Pons (tissue), 1 donor: Measurements from ENCODE around the gene ACADVL.

Experiments used
- DNase-seq: peaks from one replicate; pipeline ENCODE4 v3.0.0-alpha.2; 2016; ENCODE audit warnings: low spot score

ACADVL gene

GRCh38 chr17:7235693-7236665, 16.2 kb downstream of the ACADVL start:
- no peak for DNase-seq

- DNase-seq: peak; percentile 7
These were observed 17.1 kb downstream of the ACADVL start for GRCh38 chr17:7236808-7237207.

- DNase-seq: peak; percentile 14
These were observed 17.6 kb downstream of the ACADVL start for GRCh38 chr17:7237266-7237760.

- peak; percentile 51 for DNase-seq
These were observed 18.2 kb downstream of the ACADVL start for GRCh38 chr17:7237761-7238419.

- DNase-seq: peak; percentile 14
These were observed 18.8 kb downstream of the ACADVL start for GRCh38 chr17:7238420-7239090.

- peak; percentile 100 for DNase-seq
These were observed 19.6 kb downstream of the ACADVL start, which contains the start of gene PHF23 for GRCh38 chr17:7239091-7240027. TSS of gene PHF23 (minus strand) at chr17:7239457. CDS start at chr17:7239279, 178 bp downstream.

- peak; percentile 83 for DNase-seq
These were observed 20.6 kb downstream of the ACADVL start for GRCh38 chr17:7240375-7240774.

GRCh38 chr17:7241090-7241733, 21.5 kb downstream of the ACADVL start:
- peak; percentile 21 for DNase-seq

- DNase-seq: peak; percentile 94
These were observed 22.3 kb downstream of the ACADVL start, which contains the start of gene GABARAP for GRCh38 chr17:7241783-7242716. TSS of gene GABARAP (minus strand) at chr17:7242449. CDS start at chr17:7242330, 119 bp downstream.

GRCh38 chr17:7242717-7243452, 23.1 kb downstream of the ACADVL start:
- DNase-seq: peak; percentile 94

- no peak for DNase-seq
These were observed 23.7 kb downstream of the ACADVL start for GRCh38 chr17:7243453-7243729.

- DNase-seq: peak; percentile 19
These were observed 24.1 kb downstream of the ACADVL start for GRCh38 chr17:7243838-7244237.

- no peak for DNase-seq
These were observed 27.0 kb downstream of the ACADVL start for GRCh38 chr17:7246779-7247178.

GRCh38 chr17:7248796-7249195, 29.1 kb downstream of the ACADVL start:
- no peak for DNase-seq

GRCh38 chr17:7249214-7249613, 29.5 kb downstream of the ACADVL start:
- DNase-seq: no peak

GRCh38 chr17:7249830-7250229, 30.1 kb downstream of the ACADVL start:
- no peak for DNase-seq

- no peak for DNase-seq
These were observed 31.2 kb downstream of the ACADVL start for GRCh38 chr17:7250695-7251627.
